Measurements from ENCODE around the gene PRXL2C.

GRCh38 chr9:96660692-96661248 is 5.7 kb upstream of the PRXL2C start:
- TF ChIP-seq CTCF (IDR thresholded peaks at IDR 0.05): no peak
- no peak for TF ChIP-seq EP300 (IDR thresholded peaks at IDR 0.05)
- no peak for TF ChIP-seq ESRRA (IDR thresholded peaks at IDR 0.05; ENCODE audit: borderline replicate concordance, low read length)
- TF ChIP-seq USF2 (IDR thresholded peaks at IDR 0.05): no peak
- no peak for TF ChIP-seq TFCP2L1 (CRISPR knock-in tag; IDR thresholded peaks at IDR 0.05)
- TF ChIP-seq HDAC2 (IDR thresholded peaks at IDR 0.05): no peak
- TF ChIP-seq CHD2 (IDR thresholded peaks at IDR 0.05; ENCODE audit: low read length, partially characterized antibody): no peak
